Adrenal gland (tissue), 12 donors: ENCODE data around the gene ARX. TPM values are rescaled to one million over a fixed set of nuclear protein-coding genes. Genes with fewer than 3 reads are reported as not detected.

Source experiments
- DNase-seq, 7 donors: peaks; one replicate each; pipeline ENCODE4 v3.0.0-alpha.2; 2019 to 2020
- H3K27ac ChIP-seq, 5 donors: fragments of 200-600 bp; sonication (generic) in 4 of 5; 1 replicate in 3 of 5; 2 replicates in 2 of 5; pipeline versions ENCODE4 v1.5.1 to v1.8.0; 2016 to 2020; ENCODE audit warnings: mild to moderate bottlenecking in 1 of 5
- H3K27me3 ChIP-seq: fragments of 200-600 bp; 2 replicates; pipeline ENCODE4 v1.8.0; 2021
- H3K36me3 ChIP-seq, 2 donors: fragments of 200-600 bp; replicated peaks in 1 of 2; 1 replicate in 1 of 2; 2 replicates in 1 of 2; pipeline versions ENCODE4 v1.5.1 to v1.8.0; 2018 to 2022
- H3K4me1 ChIP-seq, 2 donors: fragments of 200-600 bp; replicated peaks in 1 of 2; 1 replicate in 1 of 2; 2 replicates in 1 of 2; pipeline versions ENCODE4 v1.5.1 to v1.8.0; 2018 to 2021
- H3K4me3 ChIP-seq, 4 donors: fragments of 200-600 bp; sonication (generic) in 3 of 4; one replicate each; pipeline ENCODE4 v1.5.1; 2016 to 2018
- H3K9me3 ChIP-seq, 3 donors: fragments of 200-600 bp; sonication (generic) in 1 of 3; replicated peaks in 1 of 3; 1 replicate in 2 of 3; 2 replicates in 1 of 3; pipeline versions ENCODE4 v1.5.1 to v1.8.0; 2016 to 2021
- POLR2A ChIP-seq, 2 donors: fragments of 450-650 bp; IDR thresholded peaks; one replicate each; pipeline ENCODE4 v1.6.1; 2017; ENCODE audit warnings: antibody characterized with exemption in 2 of 2, mild to moderate bottlenecking in 2 of 2, moderate library complexity in 1 of 2
- WGBS, 4 donors: extraction: QIAGEN DNeasy Blood & Tissue Kit in 2 of 4; methylation state at CpG; one replicate each; pipeline versions ENCODE4 v1.1.5 to v1.1.7; 2013 to 2017; 5-methylcytosine and 5-hydroxymethylcytosine counted together
- intact Hi-C, 2 donors: fragments of 100-400 bp; cut with DNase I; formaldehyde crosslinking; loops; one replicate each; pipeline versions ENCODE4 v1.14.1 to v1.15.0; 2022 to 2023
- polyA plus RNA-seq, 3 donors: library from polyadenylated mRNA; stranded (reverse); fragments of 200-250 nt in 2 of 3; fragments of 350-450 nt in 1 of 3; fragmentation: Illumina TruSeq in 1 of 3; extraction: RNeasy Lipid Tissue Mini Kit (QIAGEN cat#74804) in 1 of 3; gene quantifications; one replicate each; pipeline ENCODE4 v1.2.3, GENCODE V29; 2013 to 2014
- total RNA-seq, 9 donors: library from RNA; depleted of rRNA in 4 of 9; stranded (reverse); fragments of >200 nt in 4 of 9; fragments of 120-200 nt in 1 of 9; fragmentation: NEBNext Ultra II Directional in 1 of 9; extraction: Animal tissue kit (Norgen Biotek cat#: 25700) in 1 of 9; gene quantifications; one replicate each; pipeline versions ENCODE4 v1.1.0 to v1.2.4, GENCODE V29; 2013 to 2023
- TF ChIP-seq, protein P1 (sequence below), 6 experiments: fragments of 450-650 bp in 4 of 6; fragments of 200-600 bp in 2 of 6; sonication (generic) in 1 of 6; IDR thresholded peaks; 1 replicate in 5 of 6; 2 replicates in 1 of 6; pipeline versions ENCODE4 v1.5.1 to v1.8.0; 2016 to 2021; ENCODE audit warnings: antibody characterized with exemption in 6 of 6, mild to moderate bottlenecking in 2 of 6, moderate library complexity in 1 of 6
- donor health status: healthy with polysubstance abuse.
- donor health status: Bipolar disorder and iron deficiency.
- donor health status: DM: yes; HTN: yes; CAD: no.
- donor health status: DM: no; HTN: no; CAD: no.
- donor health status: DM: no; HTN: no; CAD: no.
- donor health status: DM: yes; HTN: yes; CAD: no.

ARX gene
- total and polyA plus RNA-seq, 12 donors, result 0.06 TPM; not detected in 11

DNA sequence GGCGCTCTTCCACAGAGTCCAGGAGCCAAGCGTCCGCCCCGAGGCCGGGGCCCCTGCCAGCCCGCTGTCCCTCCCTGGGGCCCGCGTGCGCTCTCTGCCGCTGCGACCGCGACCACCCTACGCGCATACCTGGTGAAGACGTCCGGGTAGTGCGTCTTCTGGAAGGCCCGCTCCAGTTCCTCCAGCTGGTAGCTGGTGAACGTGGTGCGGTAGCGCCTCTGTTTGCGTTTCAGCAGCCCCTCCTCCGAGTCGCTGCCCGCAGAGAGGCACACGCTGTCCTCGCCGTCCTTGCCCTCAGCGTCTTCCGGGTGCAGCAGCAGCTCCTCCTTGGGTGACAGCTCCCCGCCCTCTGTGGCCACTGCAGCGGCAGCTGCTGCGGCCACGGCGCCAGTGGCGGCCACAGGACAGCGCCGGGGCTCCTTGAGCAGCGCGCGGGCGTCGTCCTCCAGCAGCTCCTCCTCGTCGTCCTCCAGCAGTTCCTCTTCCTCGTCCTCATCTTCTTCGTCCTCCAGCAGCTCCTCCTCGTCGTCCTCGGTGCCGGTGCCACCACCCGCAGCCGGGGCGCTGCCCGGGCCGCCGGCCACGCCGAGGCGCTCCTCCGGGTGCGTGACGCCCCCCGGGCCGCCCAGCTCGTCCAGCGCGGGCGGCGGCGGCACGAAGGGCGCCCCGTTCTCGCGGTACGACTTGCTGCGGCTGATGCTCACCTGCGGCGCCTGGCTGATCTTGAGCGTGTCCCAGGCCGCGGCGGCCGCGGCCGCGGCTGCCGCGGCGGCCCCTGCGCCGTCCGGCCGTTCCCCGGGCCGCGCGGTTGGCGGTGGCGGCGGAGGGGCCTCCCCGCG lies 2.8 kb downstream of the ARX start:
- Histone ChIP-seq H3K27ac (no peak overlapping the region), H3K27me3 (peaks cover 89% of the 10 kb centered on the region), H3K4me1 (peaks cover 0 to 4% of the 10 kb centered on the region in 2 donors), H3K9me3 (no peaks in the 10 kb centered on the region), H3K4me3 (peak overlapping the region in 1 of 4 donors; percentile 41), H3K36me3 (no peaks in the 10 kb centered on the region)
- TF ChIP-seq, protein P1, sequence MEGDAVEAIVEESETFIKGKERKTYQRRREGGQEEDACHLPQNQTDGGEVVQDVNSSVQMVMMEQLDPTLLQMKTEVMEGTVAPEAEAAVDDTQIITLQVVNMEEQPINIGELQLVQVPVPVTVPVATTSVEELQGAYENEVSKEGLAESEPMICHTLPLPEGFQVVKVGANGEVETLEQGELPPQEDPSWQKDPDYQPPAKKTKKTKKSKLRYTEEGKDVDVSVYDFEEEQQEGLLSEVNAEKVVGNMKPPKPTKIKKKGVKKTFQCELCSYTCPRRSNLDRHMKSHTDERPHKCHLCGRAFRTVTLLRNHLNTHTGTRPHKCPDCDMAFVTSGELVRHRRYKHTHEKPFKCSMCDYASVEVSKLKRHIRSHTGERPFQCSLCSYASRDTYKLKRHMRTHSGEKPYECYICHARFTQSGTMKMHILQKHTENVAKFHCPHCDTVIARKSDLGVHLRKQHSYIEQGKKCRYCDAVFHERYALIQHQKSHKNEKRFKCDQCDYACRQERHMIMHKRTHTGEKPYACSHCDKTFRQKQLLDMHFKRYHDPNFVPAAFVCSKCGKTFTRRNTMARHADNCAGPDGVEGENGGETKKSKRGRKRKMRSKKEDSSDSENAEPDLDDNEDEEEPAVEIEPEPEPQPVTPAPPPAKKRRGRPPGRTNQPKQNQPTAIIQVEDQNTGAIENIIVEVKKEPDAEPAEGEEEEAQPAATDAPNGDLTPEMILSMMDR (IDR thresholded peaks at IDR 0.05), result no peak
- TF ChIP-seq POLR2A (IDR thresholded peaks at IDR 0.05), result no peak
- 0 to 32% (median 14%) methylated on average over 2 to 105 of the region's 105 CpGs for WGBS, 4 donors
- intact Hi-C loops, result loop anchor here in 1 of 2 donors (10.0 kb wide), 1 partner anchor 178 kb away; no protein-coding TSS in a partner anchor
- DNase-seq, result peak in 1 of 7 donors; percentile 2

DNA sequence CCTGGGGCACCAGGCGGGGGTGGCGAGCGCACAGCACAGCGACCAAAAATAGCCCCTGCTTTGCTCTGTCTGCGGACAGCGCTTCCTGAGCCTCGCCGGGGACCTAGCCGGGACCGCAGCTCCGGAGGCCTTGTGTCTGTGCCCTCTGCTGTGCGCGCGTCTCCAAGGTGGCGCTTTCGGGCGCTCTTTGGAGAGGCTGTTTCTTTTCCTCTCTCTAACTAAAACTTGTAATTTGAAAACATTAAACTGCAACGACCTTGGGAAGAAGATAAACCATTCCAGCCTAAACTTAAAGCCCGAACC lies 3.4 kb downstream of the ARX start:
- no peak overlapping the region for H3K27ac ChIP-seq
- H3K9me3 ChIP-seq, result no peaks in the 10 kb centered on the region
- H3K36me3 ChIP-seq, result no peaks in the 10 kb centered on the region
- peak in 1 of 7 donors; percentile 1 for DNase-seq
- H3K4me1 ChIP-seq, result peaks cover 0 to 4% of the 10 kb centered on the region in 2 donors
- H3K27me3 ChIP-seq, result peaks cover 89% of the 10 kb centered on the region
- H3K4me3 ChIP-seq, result no peak overlapping the region
- 4 to 42% (median 24%) methylated on average over 6 to 19 of the region's 19 CpGs for WGBS, 4 donors
- TF ChIP-seq, protein P1 (IDR thresholded peaks at IDR 0.05), result no peak
- no peak for TF ChIP-seq POLR2A (IDR thresholded peaks at IDR 0.05)
- intact Hi-C loops, result loop anchor here in 1 of 2 donors (10.0 kb wide), 1 partner anchor 178 kb away; no protein-coding TSS in a partner anchor

DNA sequence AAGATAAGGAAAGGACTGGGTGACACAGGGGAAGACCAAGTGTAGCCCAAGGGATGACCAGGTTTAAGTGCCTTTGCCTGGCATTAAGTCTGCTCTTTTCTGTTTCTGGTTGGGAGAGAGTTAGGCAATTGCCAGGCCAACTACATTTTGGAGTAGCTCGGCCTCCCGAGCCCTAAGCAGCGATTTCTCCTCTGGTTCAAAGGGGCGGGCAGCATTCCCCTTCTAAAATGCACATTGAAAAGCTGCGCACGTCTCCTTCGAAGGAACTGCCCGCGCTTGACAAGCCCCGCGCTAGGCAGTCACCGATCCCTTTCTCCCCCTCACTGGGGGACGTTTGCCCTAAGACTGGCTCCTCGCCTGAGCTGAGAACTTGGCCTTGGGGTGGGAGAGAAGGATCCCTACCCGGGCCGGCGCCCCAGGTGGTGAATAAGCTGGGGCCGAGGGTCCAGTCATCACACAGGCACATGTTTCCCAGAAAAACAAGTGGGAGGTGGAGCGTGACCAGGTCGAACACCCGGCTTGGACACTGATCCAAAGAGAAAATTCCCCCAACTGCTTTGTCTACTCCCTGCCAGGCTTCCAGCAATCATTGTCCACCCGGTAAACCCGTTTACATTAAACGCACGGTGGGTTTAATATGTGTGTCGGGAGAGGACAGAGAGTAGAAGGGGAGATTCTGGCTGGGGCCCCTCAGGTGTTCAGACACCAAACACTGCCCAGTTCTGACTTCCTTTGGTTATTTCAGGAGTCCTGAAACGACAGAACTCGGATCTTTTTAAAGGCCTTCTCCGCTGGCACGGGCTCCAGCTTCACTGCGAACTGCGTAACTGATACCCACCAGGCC lies 4.0 kb downstream of the ARX start:
- no peak for DNase-seq
- Histone ChIP-seq H3K9me3 (no peaks in the 10 kb centered on the region), H3K4me1 (peaks cover 0 to 4% of the 10 kb centered on the region in 2 donors), H3K4me3 (no peak overlapping the region), H3K27ac (no peak overlapping the region), H3K27me3 (peaks cover 89% of the 10 kb centered on the region), H3K36me3 (no peaks in the 10 kb centered on the region)
- intact Hi-C loops, result loop anchor here in 1 of 2 donors (10.0 kb wide), 1 partner anchor 177 kb away; no protein-coding TSS in a partner anchor
- WGBS, 4 donors, result 9 to 36% (median 22%) methylated on average over 13 to 32 of the region's 32 CpGs
- TF ChIP-seq, protein P1 (IDR thresholded peaks at IDR 0.05), result no peak
- TF ChIP-seq POLR2A (IDR thresholded peaks at IDR 0.05), result no peak
